AG10803 (cell line): ENCODE measurements around the gene NRG3.

Experiments used
- DNase-seq: peaks from one replicate; pipeline ENCODE4 v3.0.0; 2010; ENCODE audit warnings: low read depth
- H3K4me3 ChIP-seq: 2 replicates; pipeline ENCODE4 v1.5.1; 2011; ENCODE audit warnings: mild to moderate bottlenecking, low read length, control low read depth
- TF ChIP-seq, protein P1 (sequence below): conservative IDR thresholded peaks from 2 replicates; pipeline ENCODE4 v1.5.1; 2011; ENCODE audit warnings: mild to moderate bottlenecking, low read length, control low read depth, inconsistent platforms

Gene NRG3

DNA sequence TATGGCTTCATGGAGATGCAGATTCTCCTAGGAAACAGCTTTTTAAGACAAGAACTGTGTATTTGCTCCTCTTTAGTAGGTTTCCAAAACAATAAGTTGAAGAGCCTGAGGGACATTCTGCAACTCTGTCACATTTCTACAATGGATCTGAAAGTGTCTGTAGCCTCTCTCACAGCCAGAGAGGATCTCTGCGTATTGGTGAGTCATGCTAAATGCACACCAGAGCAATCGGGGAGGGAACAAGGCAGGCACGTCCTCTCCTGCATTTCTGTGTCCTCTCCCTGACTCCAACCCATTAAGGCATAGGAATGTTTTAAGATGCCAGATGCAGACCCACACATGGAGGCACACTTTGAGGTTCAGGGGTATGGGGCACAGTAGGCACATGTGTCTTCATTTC, 1137.9 kb downstream of the NRG3 start:
- TF ChIP-seq, protein P1, sequence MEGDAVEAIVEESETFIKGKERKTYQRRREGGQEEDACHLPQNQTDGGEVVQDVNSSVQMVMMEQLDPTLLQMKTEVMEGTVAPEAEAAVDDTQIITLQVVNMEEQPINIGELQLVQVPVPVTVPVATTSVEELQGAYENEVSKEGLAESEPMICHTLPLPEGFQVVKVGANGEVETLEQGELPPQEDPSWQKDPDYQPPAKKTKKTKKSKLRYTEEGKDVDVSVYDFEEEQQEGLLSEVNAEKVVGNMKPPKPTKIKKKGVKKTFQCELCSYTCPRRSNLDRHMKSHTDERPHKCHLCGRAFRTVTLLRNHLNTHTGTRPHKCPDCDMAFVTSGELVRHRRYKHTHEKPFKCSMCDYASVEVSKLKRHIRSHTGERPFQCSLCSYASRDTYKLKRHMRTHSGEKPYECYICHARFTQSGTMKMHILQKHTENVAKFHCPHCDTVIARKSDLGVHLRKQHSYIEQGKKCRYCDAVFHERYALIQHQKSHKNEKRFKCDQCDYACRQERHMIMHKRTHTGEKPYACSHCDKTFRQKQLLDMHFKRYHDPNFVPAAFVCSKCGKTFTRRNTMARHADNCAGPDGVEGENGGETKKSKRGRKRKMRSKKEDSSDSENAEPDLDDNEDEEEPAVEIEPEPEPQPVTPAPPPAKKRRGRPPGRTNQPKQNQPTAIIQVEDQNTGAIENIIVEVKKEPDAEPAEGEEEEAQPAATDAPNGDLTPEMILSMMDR = no peak
- DNase-seq = peak; percentile 24
- no peak overlapping the region for H3K4me3 ChIP-seq

DNA sequence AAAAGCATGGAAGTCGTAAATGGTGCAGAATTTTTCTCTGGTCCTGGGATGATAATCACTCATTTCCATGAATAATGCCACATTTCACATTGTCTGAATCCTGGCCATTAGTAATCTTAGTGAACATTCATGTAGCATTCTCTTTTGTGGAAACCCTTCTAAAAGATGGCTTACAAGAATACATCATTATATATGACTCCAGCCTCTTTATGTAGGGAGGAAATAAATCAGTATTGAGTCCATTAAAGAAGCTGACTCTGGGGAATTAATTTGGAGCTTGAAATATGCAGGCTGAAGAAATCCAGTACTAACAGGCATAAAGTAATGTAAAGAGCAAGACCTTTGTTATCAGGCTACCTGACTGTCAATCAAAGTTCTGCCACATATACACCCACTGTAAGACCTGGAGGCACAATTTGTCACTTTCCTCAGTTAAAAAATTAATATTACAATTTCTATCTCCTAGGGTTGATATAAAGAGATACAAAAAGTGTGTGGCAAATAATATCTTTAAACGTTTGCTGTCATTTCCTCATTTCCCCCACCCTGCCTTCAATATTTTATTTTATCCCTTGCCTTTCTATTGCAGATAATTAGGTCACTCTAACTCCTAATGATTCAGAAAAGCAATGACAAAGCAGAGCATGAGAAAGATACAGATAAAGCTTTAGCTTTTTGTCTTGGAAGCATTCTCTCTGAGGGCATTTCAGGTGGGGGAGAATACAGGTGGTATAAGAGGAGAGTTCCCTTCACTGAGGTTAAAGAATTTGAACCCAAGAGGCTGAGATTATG, 1142.3 kb downstream of the NRG3 start:
- no peak overlapping the region for H3K4me3 ChIP-seq
- no peak for DNase-seq
- TF ChIP-seq, protein P1 = no peak

DNA sequence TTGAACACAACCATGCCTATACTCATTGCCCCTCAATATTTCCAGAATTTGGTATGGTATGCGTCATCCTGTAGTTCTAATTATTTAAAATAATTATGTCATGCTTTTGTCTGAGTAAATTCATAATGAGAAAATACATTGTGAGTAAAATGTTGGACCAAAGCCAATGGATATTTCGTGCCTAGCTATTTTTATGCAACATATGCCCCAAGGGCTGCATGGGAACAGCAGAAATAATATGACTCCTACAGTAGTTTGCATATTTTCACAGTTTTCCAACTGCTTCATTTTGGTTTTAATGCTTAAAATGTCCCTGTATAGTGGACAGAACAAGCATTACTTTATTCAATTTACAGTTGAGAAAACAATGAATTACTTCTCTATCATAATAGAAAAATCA, 1148.7 kb downstream of the NRG3 start:
- no peak for DNase-seq
- TF ChIP-seq, protein P1 = no peak
- no peak overlapping the region for H3K4me3 ChIP-seq
